NOMO-1 treated with DMSO at 0.1 percent for 48 hours (cell line): ENCODE measurements around the gene RPL27A.
A peak's percentile ranks its signal among the peaks of the same experiment; 100 is the strongest.

Source experiments
- DNase-seq: peaks from one replicate; lab custom pipeline; 2025; ENCODE audit not compliant: unreplicated experiment; lab: John Stamatoyannopoulos, UW

Gene RPL27A

GRCh38 chr11:8720352-8720751 lies 37.8 kb downstream of the RPL27A start:
- DNase-seq, result no peak

- DNase-seq, result no peak
These were observed 38.4 kb downstream of the RPL27A start for GRCh38 chr11:8720868-8721608.

- DNase-seq, result no peak
These were observed 39.3 kb downstream of the RPL27A start for GRCh38 chr11:8721609-8722500.

- DNase-seq, result no peak
These were observed 40.2 kb downstream of the RPL27A start for GRCh38 chr11:8722809-8723208.

- DNase-seq, result no peak
These were observed 41.1 kb downstream of the RPL27A start for GRCh38 chr11:8723711-8724110.

- DNase-seq, result no peak
These were observed 42.1 kb downstream of the RPL27A start for GRCh38 chr11:8724682-8725081.

GRCh38 chr11:8726395-8726794 lies 43.8 kb downstream of the RPL27A start:
- no peak for DNase-seq

GRCh38 chr11:8728563-8728962 lies 46.0 kb downstream of the RPL27A start:
- peak; percentile 19 for DNase-seq

- no peak for DNase-seq
These were observed 46.5 kb downstream of the RPL27A start for GRCh38 chr11:8729067-8729466.

- no peak for DNase-seq
These were observed 47.5 kb downstream of the RPL27A start for GRCh38 chr11:8729837-8730696.

GRCh38 chr11:8730697-8731020 lies 48.1 kb downstream of the RPL27A start:
- DNase-seq, result no peak

- no peak for DNase-seq
These were observed 49.2 kb downstream of the RPL27A start for GRCh38 chr11:8731647-8732323.

GRCh38 chr11:8732324-8732670 lies 49.7 kb downstream of the RPL27A start:
- peak; percentile 57 for DNase-seq

- DNase-seq, result no peak
These were observed 50.2 kb downstream of the RPL27A start for GRCh38 chr11:8732748-8733241.

GRCh38 chr11:8733852-8734251 lies 51.3 kb downstream of the RPL27A start:
- no peak for DNase-seq

GRCh38 chr11:8735094-8735493 lies 52.5 kb downstream of the RPL27A start:
- no peak for DNase-seq

- DNase-seq, result no peak
These were observed 56.8 kb downstream of the RPL27A start for GRCh38 chr11:8739309-8739793.
